Hepatocyte (in vitro differentiated cells): ENCODE results near the gene PLS3.

ENCODE experiments used
- EZH2 ChIP-seq: fragments of 200-600 bp; sonication (generic); IDR thresholded peaks from 2 replicates; pipeline ENCODE4 v1.6.1; 2016; ENCODE audit warnings: antibody characterized with exemption, mild to moderate bottlenecking, borderline replicate concordance
- TF ChIP-seq, protein P1 (sequence below): fragments of 200-600 bp; sonication (generic); IDR thresholded peaks from 2 replicates; pipeline ENCODE4 v1.5.1; 2016; ENCODE audit warnings: antibody characterized with exemption, mild to moderate bottlenecking; ENCODE audit not compliant: poor library complexity

- TF ChIP-seq, protein P1, sequence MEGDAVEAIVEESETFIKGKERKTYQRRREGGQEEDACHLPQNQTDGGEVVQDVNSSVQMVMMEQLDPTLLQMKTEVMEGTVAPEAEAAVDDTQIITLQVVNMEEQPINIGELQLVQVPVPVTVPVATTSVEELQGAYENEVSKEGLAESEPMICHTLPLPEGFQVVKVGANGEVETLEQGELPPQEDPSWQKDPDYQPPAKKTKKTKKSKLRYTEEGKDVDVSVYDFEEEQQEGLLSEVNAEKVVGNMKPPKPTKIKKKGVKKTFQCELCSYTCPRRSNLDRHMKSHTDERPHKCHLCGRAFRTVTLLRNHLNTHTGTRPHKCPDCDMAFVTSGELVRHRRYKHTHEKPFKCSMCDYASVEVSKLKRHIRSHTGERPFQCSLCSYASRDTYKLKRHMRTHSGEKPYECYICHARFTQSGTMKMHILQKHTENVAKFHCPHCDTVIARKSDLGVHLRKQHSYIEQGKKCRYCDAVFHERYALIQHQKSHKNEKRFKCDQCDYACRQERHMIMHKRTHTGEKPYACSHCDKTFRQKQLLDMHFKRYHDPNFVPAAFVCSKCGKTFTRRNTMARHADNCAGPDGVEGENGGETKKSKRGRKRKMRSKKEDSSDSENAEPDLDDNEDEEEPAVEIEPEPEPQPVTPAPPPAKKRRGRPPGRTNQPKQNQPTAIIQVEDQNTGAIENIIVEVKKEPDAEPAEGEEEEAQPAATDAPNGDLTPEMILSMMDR = no peak
- no peak for TF ChIP-seq EZH2
These were observed 39.2 kb upstream of the PLS3 start for GRCh38 chrX:115521741-115522140.
